Mammary epithelial cell (primary cell): ENCODE data around the gene CRACDL.

Experiments used
- CTCF ChIP-seq, 2 donors: IDR thresholded peaks in 1 of 2; conservative IDR thresholded peaks in 1 of 2; 2 replicates each; pipeline ENCODE4 v1.5.1; 2011 to 2012; ENCODE audit warnings: inconsistent platforms in 2 of 2, low read length in 2 of 2, mild to moderate bottlenecking in 2 of 2, control low read depth in 1 of 2, low read depth in 1 of 2; ENCODE audit not compliant: insufficient read depth in 1 of 2; ENCODE audit errors: extremely low read depth in 1 of 2
- EZH2 ChIP-seq: IDR thresholded peaks from 2 replicates; pipeline ENCODE4 v1.6.1; 2012; ENCODE audit warnings: low read length, inconsistent platforms, borderline replicate concordance

- TF ChIP-seq CTCF (conservative IDR thresholded peaks at IDR 0.05 in 1 of 2, IDR thresholded peaks at IDR 0.05 in 1 of 2; ENCODE audit: extremely low read depth in 1 of 2, insufficient read depth in 1 of 2, low read depth in 1 of 2, low read length in 2 of 2), result no peak
- TF ChIP-seq EZH2, result no peak
Observed at GRCh38 chr2:98866033-98866432, 70.0 kb downstream of the CRACDL start.
